SK-N-SH treated with all-trans-retinoic acid at 6 μM for 48 hours (cell line): ENCODE results near the gene UBE2U.

Experiments
- CSDC2 ChIP-seq: fragments of 250-450 bp; sonication (Bioruptor Pico); IDR thresholded peaks from 2 replicates; pipeline ENCODE4 v1.5.0; 2020; ENCODE audit warnings: mild to moderate bottlenecking, moderate library complexity
- RARB ChIP-seq: fragments of 250-450 bp; sonication (Bioruptor Pico); IDR thresholded peaks from 2 replicates; pipeline ENCODE4 v1.8.0; 2021; ENCODE audit warnings: mild to moderate bottlenecking, moderate library complexity
- ZNF8 ChIP-seq: fragments of 450-650 bp; formaldehyde crosslinking; IDR thresholded peaks from 2 replicates; pipeline ENCODE4 v1.5.0; 2020; ENCODE audit warnings: mild to moderate bottlenecking, moderate library complexity
- TF ChIP-seq, protein P1 (sequence below): fragments of 250-450 bp; sonication (Bioruptor Pico); IDR thresholded peaks from 2 replicates; pipeline ENCODE4 v1.8.0; 2020; ENCODE audit warnings: mild to moderate bottlenecking, moderate library complexity, borderline replicate concordance

- TF ChIP-seq ZNF8 (CRISPR knock-in tag), result no peak
- TF ChIP-seq, protein P1, sequence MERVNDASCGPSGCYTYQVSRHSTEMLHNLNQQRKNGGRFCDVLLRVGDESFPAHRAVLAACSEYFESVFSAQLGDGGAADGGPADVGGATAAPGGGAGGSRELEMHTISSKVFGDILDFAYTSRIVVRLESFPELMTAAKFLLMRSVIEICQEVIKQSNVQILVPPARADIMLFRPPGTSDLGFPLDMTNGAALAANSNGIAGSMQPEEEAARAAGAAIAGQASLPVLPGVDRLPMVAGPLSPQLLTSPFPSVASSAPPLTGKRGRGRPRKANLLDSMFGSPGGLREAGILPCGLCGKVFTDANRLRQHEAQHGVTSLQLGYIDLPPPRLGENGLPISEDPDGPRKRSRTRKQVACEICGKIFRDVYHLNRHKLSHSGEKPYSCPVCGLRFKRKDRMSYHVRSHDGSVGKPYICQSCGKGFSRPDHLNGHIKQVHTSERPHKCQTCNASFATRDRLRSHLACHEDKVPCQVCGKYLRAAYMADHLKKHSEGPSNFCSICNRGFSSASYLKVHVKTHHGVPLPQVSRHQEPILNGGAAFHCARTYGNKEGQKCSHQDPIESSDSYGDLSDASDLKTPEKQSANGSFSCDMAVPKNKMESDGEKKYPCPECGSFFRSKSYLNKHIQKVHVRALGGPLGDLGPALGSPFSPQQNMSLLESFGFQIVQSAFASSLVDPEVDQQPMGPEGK (CRISPR knock-in tag), result no peak
- no peak for TF ChIP-seq CSDC2
- TF ChIP-seq RARB (CRISPR knock-in tag), result no peak
Measured at GRCh38 chr1:64290420-64290819, 87.0 kb downstream of the UBE2U start.
